HG02885 (cell line): ENCODE results near the gene KLF9.
A peak's percentile ranks its signal among the peaks of the same experiment; 100 is the strongest.

Source experiments
- ATAC-seq: cut with Tn5 transposase; IDR thresholded peaks from one replicate; pipeline ENCODE4 v1.9.1; 2021; ENCODE audit warnings: mild to moderate bottlenecking; ENCODE audit not compliant: unreplicated experiment, poor library complexity

The KLF9 gene

DNA sequence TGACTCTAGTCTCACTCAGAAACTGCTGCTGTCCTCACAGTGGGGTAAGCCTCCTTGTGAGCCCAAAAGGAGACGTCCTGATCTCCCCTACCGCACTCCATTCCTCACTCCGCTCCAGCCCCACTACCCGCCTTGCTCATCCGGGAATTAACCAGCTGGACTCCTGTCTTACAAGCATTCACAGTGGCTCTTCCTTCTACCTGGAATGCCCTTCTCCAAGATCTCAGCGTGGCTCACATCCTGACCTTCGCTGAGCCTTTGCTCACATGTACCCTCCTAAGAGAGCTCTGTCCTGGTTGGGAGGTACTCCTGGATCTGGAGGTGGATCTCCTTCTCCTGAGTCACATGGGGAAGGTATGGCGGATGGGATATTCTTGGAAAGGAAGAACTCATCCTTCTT lies 10.7 kb upstream of the KLF9 start:
- no peak for ATAC-seq

- ATAC-seq: no peak
Observed at GRCh38 chr9:70422371-70423043, 8.1 kb upstream of the KLF9 start.

DNA sequence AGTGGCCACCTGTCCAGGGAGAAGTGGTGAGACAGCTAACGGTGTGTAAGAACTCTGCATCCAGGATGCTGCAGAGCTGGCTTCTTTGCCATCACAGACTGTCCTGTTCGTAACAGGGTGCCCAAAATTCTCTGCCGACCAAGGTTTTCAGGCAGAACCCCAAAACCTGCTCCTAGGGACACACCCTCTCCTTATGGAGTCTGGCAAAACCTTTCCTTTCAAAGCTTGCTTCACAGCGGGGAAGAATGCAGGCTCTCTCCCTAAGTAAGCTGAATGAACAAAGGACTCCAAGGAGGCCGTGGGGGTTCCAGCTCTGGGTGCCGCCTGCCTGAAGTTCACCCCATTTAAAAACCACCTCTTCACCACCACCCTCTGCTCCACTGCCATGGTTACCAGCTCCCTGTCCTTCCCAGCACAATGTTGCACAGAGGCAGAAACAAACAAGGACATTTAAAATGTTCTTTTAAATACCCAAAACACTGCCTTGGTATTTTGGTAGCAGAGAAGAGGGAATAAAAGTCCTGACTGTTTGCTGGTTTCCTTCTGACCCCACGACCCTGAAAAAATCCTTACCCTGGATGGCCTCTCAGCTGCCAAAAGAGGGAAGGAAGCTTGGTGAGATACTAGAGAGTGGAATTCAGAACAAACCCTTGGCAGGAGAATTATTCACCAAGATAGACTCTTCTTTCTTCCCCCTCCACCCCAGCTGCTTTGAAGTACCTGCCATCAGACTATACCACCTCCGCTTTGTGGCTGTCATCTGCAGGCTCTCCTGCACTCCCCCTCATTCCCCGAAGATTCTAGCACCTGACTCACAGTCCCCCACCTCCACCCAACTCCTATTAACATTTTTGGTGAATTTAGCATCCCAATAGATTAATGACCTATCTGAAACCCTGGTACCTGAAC lies 7.1 kb upstream of the KLF9 start:
- ATAC-seq: no peak

- peak; percentile 24 for ATAC-seq
Observed at GRCh38 chr9:70420441-70421271, 6.2 kb upstream of the KLF9 start.

DNA sequence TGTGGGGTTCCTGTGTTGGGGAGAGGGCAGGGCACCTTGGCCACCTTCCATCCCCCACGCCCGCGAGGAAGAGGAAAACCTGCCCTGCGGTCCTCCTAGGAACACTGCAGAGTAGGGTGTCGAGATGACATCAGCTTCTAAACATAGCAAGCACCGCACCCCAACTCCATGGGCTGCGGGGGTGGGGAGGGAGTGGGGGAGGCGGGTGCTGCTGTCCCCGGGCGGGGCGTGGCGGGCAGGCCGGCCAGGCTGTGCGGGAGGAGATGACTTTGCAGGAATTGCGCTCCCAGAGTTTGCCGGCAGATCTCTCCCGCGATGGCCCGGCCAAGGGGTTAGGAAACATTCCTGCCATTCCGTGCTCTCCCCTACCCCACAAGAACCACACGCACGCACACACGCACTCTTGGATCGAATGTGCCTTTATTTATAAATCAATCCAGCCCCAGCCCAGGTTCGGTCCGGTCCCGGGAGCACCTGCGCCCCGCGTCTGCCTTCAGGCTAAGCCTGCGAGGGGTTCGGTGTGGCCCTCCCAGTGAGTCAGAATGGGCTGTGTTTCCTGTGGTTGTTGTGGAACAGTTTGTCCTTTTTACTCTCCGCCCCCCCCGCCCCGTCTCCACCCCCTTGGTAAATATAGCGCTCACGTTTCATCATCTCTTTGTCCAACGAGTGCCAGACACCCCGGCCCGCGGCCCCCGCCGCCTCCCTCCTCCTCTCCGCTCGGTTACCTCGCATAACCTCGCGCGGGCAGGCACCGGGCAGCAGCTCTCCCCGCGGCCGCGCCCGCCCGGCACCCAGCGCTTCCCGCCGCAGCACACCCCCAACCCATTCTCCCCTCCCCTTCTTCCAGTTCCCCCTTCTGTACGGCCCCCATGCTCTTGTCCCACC lies 5.3 kb upstream of the KLF9 start:
- peak; percentile 47 for ATAC-seq

DNA sequence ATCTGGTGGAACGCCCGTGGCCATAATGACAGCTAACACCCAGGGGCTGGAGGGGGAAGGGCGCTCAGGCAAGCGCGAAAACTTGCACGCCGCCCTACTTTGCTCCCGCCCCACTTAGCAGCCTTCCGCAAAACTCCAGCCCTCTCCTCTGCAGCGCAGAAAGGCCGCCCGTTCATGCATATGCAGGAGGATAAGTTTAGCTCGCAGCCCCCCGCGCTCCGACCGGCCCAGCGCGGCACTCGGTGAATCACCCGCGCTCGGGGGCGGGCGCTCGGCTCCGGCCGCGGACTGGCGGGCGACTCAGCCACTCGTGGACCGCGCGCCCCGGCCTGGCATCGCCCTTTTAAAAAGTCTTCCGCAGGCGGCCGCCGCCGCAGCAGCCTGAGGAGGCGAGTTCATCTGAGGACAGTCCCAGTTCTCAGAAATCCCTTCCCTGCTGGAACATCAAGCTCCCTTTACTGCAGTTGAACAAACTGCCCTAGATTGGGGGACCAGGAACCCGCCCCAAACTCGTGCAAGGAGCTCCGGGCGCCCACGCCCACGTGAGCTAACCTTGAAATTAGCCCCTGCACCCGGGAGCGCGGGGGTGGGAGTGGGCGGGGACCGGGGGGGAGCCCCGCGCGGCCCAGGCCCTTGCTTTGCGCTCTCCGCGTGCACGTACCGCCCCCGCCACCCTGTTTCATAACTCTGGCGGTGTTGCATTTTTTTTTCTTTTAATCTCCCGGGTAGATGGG lies 4.5 kb upstream of the KLF9 start:
- ATAC-seq: peak; percentile 51

GRCh38 chr9:70415476-70415875 lies 1.0 kb upstream of the KLF9 start:
- no peak for ATAC-seq

- ATAC-seq: no peak
Observed at GRCh38 chr9:70415041-70415440, 584 bp upstream of the KLF9 start.

DNA sequence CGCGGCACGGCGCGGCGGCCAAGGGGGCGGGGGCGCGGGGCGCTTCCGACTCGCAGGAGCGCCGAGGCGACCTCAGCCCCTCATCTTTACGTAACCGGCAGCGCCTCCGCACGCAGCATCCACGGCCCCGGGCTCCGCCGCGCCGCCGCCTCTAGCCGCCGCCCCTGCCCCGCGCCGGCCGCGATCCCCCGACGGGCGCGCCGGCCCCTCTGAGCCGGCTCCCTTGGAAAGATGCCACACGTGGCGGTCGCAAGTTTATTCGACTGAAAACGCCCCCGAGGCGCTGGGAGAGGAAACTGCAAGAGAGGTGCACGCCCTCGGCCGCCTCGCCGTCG lies 1.0 kb downstream of the KLF9 start:
- ATAC-seq: peak; percentile 24

- ATAC-seq: no peak
Observed at GRCh38 chr9:70412832-70413463, 1.5 kb downstream of the KLF9 start.

- peak; percentile 30 for ATAC-seq
Observed at GRCh38 chr9:70411930-70412831, 2.3 kb downstream of the KLF9 start.

DNA sequence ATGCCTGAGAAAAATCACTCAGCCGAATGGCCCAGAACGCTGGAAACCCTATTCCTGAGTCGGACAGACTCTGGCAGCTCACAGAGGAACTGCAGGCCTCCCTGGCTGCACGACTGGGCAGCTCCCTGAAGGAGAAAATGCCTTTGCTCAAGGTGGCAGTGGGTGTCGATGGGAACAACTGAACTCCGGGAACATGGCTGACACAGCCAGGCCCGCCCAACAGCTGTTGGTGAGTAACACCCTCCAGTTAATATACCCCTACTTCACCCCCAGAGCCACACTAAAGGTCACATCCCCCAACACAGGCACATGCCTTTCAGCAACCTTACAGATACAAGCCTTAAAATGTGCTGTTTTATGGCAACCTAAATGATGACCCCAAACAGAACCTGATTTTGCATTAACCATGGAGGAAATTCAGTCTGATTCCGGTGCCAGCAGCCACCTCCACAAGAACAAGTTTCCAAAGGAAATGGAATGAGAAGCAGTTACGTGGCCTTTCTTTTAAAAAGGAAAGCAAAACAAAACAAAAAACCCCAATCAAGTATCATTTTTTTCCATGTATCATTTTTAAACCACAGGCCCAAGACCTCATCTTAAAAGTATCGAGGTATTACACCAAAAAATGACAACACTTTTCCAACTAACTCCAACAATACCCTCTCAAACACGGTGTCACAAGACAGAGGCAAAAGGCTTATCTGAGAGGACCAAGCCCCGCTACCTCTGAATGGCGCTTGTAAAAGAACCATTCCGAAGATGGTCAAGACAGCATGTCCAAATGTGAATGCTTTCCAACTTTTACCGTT lies 3.1 kb downstream of the KLF9 start:
- ATAC-seq: no peak

DNA sequence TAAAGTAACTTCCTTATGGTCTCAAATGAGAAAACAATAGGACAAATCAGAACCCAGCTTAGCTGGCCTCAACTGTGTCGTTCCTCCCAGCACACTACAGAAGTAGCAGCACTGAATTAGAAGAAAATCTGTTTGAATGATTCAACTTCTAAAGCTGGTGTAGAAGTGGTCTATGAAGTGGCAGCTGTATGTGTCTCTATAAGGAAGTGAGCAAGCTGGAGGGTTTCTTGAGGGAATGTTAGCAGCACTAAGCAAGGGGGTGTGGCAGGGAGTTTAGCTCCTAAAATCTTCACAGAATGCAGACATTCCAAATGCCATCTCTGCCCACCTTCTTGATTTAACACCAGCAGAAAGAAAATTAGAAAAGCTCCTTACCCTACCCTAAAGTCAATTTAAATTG lies 4.1 kb downstream of the KLF9 start:
- no peak for ATAC-seq

- no peak for ATAC-seq
Observed at GRCh38 chr9:70409800-70410199, 4.7 kb downstream of the KLF9 start.

DNA sequence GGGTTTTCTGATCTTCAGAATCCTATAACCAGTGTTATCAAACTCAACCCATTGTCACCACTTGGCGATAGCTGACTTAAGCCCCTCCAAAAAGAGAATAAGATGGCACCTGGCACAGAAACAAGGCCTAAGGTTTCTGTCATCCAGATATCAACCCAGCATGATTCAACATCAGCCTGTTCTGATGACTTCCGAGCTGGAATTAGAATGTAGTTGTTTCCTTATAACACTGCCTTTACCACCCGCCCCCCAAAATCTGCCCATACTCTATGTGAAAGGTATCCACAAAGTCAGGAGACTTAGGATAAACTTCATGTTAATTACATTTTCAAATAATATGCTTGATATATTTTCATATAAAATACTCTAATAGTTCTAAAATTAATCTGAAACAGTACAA lies 5.2 kb downstream of the KLF9 start:
- ATAC-seq: no peak

GRCh38 chr9:70408393-70409040 lies 5.9 kb downstream of the KLF9 start:
- no peak for ATAC-seq

- ATAC-seq: no peak
Observed at GRCh38 chr9:70407081-70407503, 7.4 kb downstream of the KLF9 start.
